Suprapubic skin (tissue), 4 donors: ENCODE measurements around the gene PADI4. TPM values are rescaled to one million over a fixed set of nuclear protein-coding genes. Genes with fewer than 3 reads are reported as not detected.

Experiments used
- DNase-seq, 2 donors: peaks; one replicate each; pipeline ENCODE4 v3.0.0-alpha.2; 2019; ENCODE audit warnings: low spot score in 2 of 2
- H3K27ac ChIP-seq: fragments of 200-600 bp; sonication (generic); one replicate; pipeline ENCODE4 v1.5.1; 2019
- H3K27me3 ChIP-seq: fragments of 200-600 bp; sonication (generic); one replicate; pipeline ENCODE4 v1.5.1; 2019
- H3K36me3 ChIP-seq: fragments of 200-600 bp; sonication (generic); one replicate; pipeline ENCODE4 v1.5.1; 2019
- H3K4me1 ChIP-seq: fragments of 200-600 bp; sonication (generic); one replicate; pipeline ENCODE4 v1.5.1; 2019
- H3K4me3 ChIP-seq: fragments of 200-600 bp; sonication (generic); one replicate; pipeline ENCODE4 v1.5.1; 2019; ENCODE audit warnings: mild to moderate bottlenecking
- H3K9me3 ChIP-seq: fragments of 200-600 bp; sonication (generic); one replicate; pipeline ENCODE4 v1.5.1; 2019
- CTCF ChIP-seq, 2 donors: fragments of 200-600 bp in 1 of 2; fragments of 450-650 bp in 1 of 2; sonication (generic) in 1 of 2; IDR thresholded peaks; one replicate each; pipeline ENCODE4 v1.5.1; 2016 to 2019; ENCODE audit warnings: antibody characterized with exemption in 2 of 2, mild to moderate bottlenecking in 1 of 2, moderate library complexity in 1 of 2
- EP300 ChIP-seq: sonication (generic); formaldehyde crosslinking; IDR thresholded peaks from one replicate; pipeline ENCODE4 v1.6.1; 2017; ENCODE audit warnings: antibody characterized with exemption
- POLR2A ChIP-seq, 2 donors: fragments of 450-650 bp; IDR thresholded peaks; one replicate each; pipeline ENCODE4 v1.6.1; 2017; ENCODE audit warnings: antibody characterized with exemption in 2 of 2, mild to moderate bottlenecking in 2 of 2, moderate library complexity in 2 of 2
- POLR2AphosphoS5 ChIP-seq, 3 donors: sonication (generic); formaldehyde crosslinking; IDR thresholded peaks; one replicate each; pipeline ENCODE4 v1.6.1; 2017; ENCODE audit warnings: antibody characterized with exemption in 3 of 3
- WGBS: methylation state at CpG from one replicate; pipeline ENCODE4 v1.1.5; 2018; 5-methylcytosine and 5-hydroxymethylcytosine counted together
- total RNA-seq, 4 donors: library from RNA; depleted of rRNA; stranded (reverse); fragments of >200 nt; gene quantifications; one replicate each; pipeline ENCODE4 v1.1.0, GENCODE V29; 2016

Gene PADI4
- total RNA-seq, 4 donors from 2014 or later: 0.57 to 0.81 (median 0.73) TPM; not detected in 1

GRCh38 chr1:17393230-17393629, 85.2 kb downstream of the PADI4 start:
- no peaks in the 10 kb centered on the region for H3K9me3 ChIP-seq
- no peaks in the 10 kb centered on the region for H3K27me3 ChIP-seq
- no peaks in the 10 kb centered on the region for H3K4me1 ChIP-seq
- WGBS: 62% methylated on average over 8 of the region's 8 CpGs
- H3K36me3 ChIP-seq: no peaks in the 10 kb centered on the region
- TF ChIP-seq POLR2AphosphoS5 (IDR thresholded peaks at IDR 0.05): no peak
- no peak for TF ChIP-seq EP300
- TF ChIP-seq CTCF (IDR thresholded peaks at IDR 0.05): no peak
- TF ChIP-seq POLR2A (IDR thresholded peaks at IDR 0.05): no peak
- H3K4me3 ChIP-seq: no peak overlapping the region
- no peak for DNase-seq
- no peak overlapping the region for H3K27ac ChIP-seq

GRCh38 chr1:17397910-17398695, 90.1 kb downstream of the PADI4 start:
- no peaks in the 10 kb centered on the region for H3K27me3 ChIP-seq
- no peak overlapping the region for H3K4me3 ChIP-seq
- no peaks in the 10 kb centered on the region for H3K36me3 ChIP-seq
- peaks cover 6% of the 10 kb centered on the region for H3K4me1 ChIP-seq
- no peak overlapping the region for H3K27ac ChIP-seq
- H3K9me3 ChIP-seq: no peaks in the 10 kb centered on the region
- DNase-seq: no peak
- TF ChIP-seq EP300 (no peak), CTCF (IDR thresholded peaks at IDR 0.05) (no peak), POLR2AphosphoS5 (IDR thresholded peaks at IDR 0.05) (no peak), POLR2A (IDR thresholded peaks at IDR 0.05) (no peak)
- WGBS: 81% methylated on average over 7 of the region's 7 CpGs

DNA sequence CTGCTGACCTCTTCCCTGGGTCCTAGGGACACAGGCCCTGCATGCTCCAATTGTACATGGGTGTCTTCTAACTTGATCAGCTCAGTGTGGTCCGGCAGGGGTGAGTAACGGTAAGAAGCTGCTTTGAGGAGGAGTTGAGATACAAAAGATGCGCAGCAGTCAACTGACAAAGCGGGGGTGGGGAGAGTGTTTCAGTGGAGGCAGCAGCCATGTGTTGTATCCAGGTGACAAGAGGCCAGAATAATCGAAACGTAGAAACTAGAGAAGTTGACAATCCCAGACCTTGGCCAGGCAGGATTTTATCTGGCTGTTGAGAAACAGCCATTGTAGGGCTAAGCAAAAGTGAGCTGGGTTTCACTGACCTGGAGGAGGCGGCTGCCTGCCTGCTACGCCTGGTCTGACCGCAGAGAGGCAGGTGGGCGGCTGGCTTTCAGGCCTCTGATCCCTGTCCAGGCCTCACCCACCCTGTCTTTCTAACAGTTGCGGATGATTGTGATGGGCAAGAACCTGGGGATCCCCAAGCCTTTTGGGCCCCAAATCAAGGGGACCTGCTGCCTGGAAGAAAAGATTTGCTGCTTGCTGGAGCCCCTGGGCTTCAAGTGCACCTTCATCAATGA, 92.8 kb downstream of the PADI4 start:
- Histone ChIP-seq H3K27ac (no peak overlapping the region), H3K36me3 (no peaks in the 10 kb centered on the region), H3K4me1 (peaks cover 9% of the 10 kb centered on the region), H3K27me3 (no peaks in the 10 kb centered on the region), H3K9me3 (no peaks in the 10 kb centered on the region), H3K4me3 (no peak overlapping the region)
- TF ChIP-seq CTCF (IDR thresholded peaks at IDR 0.05) (no peak), EP300 (no peak), POLR2A (IDR thresholded peaks at IDR 0.05) (no peak), POLR2AphosphoS5 (IDR thresholded peaks at IDR 0.05) (no peak)
- no peak for DNase-seq
- 88% methylated on average over 7 of the region's 11 CpGs for WGBS

GRCh38 chr1:17401841-17402240, 93.8 kb downstream of the PADI4 start:
- H3K9me3 ChIP-seq: no peaks in the 10 kb centered on the region
- peaks cover 9% of the 10 kb centered on the region for H3K4me1 ChIP-seq
- DNase-seq: no peak
- peaks cover 3% of the 10 kb centered on the region for H3K36me3 ChIP-seq
- no peak overlapping the region for H3K4me3 ChIP-seq
- WGBS: 43% methylated on average over 2 of the region's 4 CpGs
- H3K27ac ChIP-seq: no peak overlapping the region
- TF ChIP-seq CTCF (IDR thresholded peaks at IDR 0.05): no peak
- no peak for TF ChIP-seq POLR2A (IDR thresholded peaks at IDR 0.05)
- TF ChIP-seq EP300: no peak
- no peak for TF ChIP-seq POLR2AphosphoS5 (IDR thresholded peaks at IDR 0.05)
- no peaks in the 10 kb centered on the region for H3K27me3 ChIP-seq

DNA sequence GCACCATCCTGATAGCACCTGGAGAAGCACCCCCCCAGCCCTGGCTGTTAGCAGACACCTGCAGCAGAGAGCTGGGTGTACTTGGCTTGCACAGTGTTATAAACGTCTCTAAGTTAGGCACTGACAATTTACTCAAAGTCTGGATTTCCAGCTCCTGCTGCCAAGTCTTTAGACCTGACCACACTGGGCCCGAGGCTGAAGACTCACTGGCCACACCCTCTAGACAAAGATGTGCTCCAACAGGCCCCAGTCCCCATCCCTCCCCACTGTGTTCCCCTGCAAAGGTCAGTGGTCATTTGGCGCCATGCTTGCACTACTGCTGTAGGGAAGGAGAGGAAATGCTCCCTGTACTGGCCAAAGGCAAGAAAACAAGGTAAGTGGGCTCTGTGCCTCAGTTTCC, 95.1 kb downstream of the PADI4 start:
- no peak for DNase-seq
- Histone ChIP-seq H3K4me3 (no peak overlapping the region), H3K4me1 (peaks cover 9% of the 10 kb centered on the region), H3K9me3 (no peaks in the 10 kb centered on the region), H3K36me3 (peaks cover 8% of the 10 kb centered on the region), H3K27me3 (no peaks in the 10 kb centered on the region), H3K27ac (no peak overlapping the region)
- 58% methylated on average over 2 of the region's 3 CpGs for WGBS
- TF ChIP-seq EP300 (no peak), POLR2A (IDR thresholded peaks at IDR 0.05) (no peak), POLR2AphosphoS5 (IDR thresholded peaks at IDR 0.05) (no peak), CTCF (IDR thresholded peaks at IDR 0.05) (no peak)
